Heart left ventricle (tissue), 16 donors: Measurements from ENCODE around the gene MAP3K21. TPM values are rescaled to one million over a fixed set of nuclear protein-coding genes. Genes with fewer than 3 reads are reported as not detected.

Experiments
- ATAC-seq, 4 donors: fragments of 200-7000 bp; cut with Tn5 transposase; one replicate each; pipeline ENCODE4 v1.9.1; 2020 to 2022; ENCODE audit warnings: moderate library complexity in 4 of 4, mild to moderate bottlenecking in 3 of 4, moderate number of reproducible peaks in 1 of 4
- DNase-seq, 5 donors: peaks; one replicate each; pipeline ENCODE4 v3.0.0-alpha.2; 2020
- H3K27ac ChIP-seq, 12 donors: fragments of 200-600 bp; sonication (generic) in 4 of 12; one replicate each; pipeline versions ENCODE4 v1.5.0 to v1.8.0; 2016 to 2022; ENCODE audit warnings: mild to moderate bottlenecking in 2 of 12
- H3K27me3 ChIP-seq, 9 donors: fragments of 200-600 bp; sonication (generic) in 2 of 9; one replicate each; pipeline versions ENCODE4 v1.5.1 to v1.8.0; 2016 to 2022; ENCODE audit warnings: mild to moderate bottlenecking in 3 of 9
- H3K36me3 ChIP-seq, 9 donors: fragments of 200-600 bp; sonication (generic) in 2 of 9; one replicate each; pipeline versions ENCODE4 v1.5.0 to v1.8.0; 2018 to 2022; ENCODE audit warnings: mild to moderate bottlenecking in 2 of 9
- H3K4me1 ChIP-seq, 12 donors: fragments of 200-600 bp; sonication (generic) in 4 of 12; one replicate each; pipeline versions ENCODE4 v1.5.0 to v1.8.0; 2016 to 2022; ENCODE audit warnings: mild to moderate bottlenecking in 3 of 12
- H3K4me3 ChIP-seq, 12 donors: fragments of 200-600 bp; sonication (generic) in 4 of 12; one replicate each; pipeline versions ENCODE4 v1.5.0 to v1.8.0; 2017 to 2022; ENCODE audit warnings: mild to moderate bottlenecking in 9 of 12, moderate library complexity in 4 of 12
- H3K9me3 ChIP-seq, 12 donors: fragments of 200-600 bp; sonication (generic) in 4 of 12; one replicate each; pipeline versions ENCODE4 v1.5.0 to v1.8.0; 2016 to 2022; ENCODE audit warnings: mild to moderate bottlenecking in 1 of 12
- CTCF ChIP-seq, 12 donors: fragments of 200-600 bp; sonication (generic) in 4 of 12; IDR thresholded peaks; one replicate each; pipeline versions ENCODE4 v1.5.0 to v1.8.0; 2018 to 2022; ENCODE audit warnings: antibody characterized with exemption in 12 of 12, mild to moderate bottlenecking in 5 of 12
- POLR2A ChIP-seq, 2 donors: fragments of 450-650 bp; IDR thresholded peaks; one replicate each; pipeline ENCODE4 v1.6.1; 2017; ENCODE audit warnings: antibody characterized with exemption in 2 of 2, mild to moderate bottlenecking in 2 of 2, moderate library complexity in 2 of 2
- WGBS, 4 donors: extraction: QIAGEN DNeasy Blood & Tissue Kit in 2 of 4; methylation state at CpG; one replicate each; pipeline versions ENCODE4 v1.1.5 to v1.1.7; 2013 to 2018; 5-methylcytosine and 5-hydroxymethylcytosine counted together
- intact Hi-C, 10 donors: fragments of 100-400 bp; cut with DNase I; formaldehyde crosslinking; loops; one replicate each; pipeline versions ENCODE4 v1.11.1 to v1.14.2; 2022
- polyA plus RNA-seq, 2 donors: library from polyadenylated mRNA; stranded (reverse); fragments of 200-250 nt; gene quantifications; one replicate each; pipeline ENCODE4 v1.2.3, GENCODE V29; 2013
- total RNA-seq, 9 donors: library from RNA; depleted of rRNA in 2 of 9; stranded (reverse); fragments of >200 nt in 2 of 9; fragmentation: NEBNext Ultra II Directional in 3 of 9; extraction: Animal tissue kit (Norgen Biotek cat#: 25700) in 3 of 9; gene quantifications; one replicate each; pipeline versions ENCODE4 v1.1.0 to v1.2.4, GENCODE V29; 2016 to 2023
- donor health status: ischemic (EF 13 %, LVEDD 7.1; RV severe dilation, severe dysfunction).
- donor health status: healthy with polysubstance abuse.
- donor health status: DM: no; HTN: yes; CAD: no.
- donor health status: DM: no; HTN: no; CAD: no.
- donor health status: ischemic (EF 25% LVEDD 6.9; RV normal size, moderate dysfunction).
- donor health status: ischemic (EF 25% LVEDD 5.7; RV mildly dilated, moderate dysfunction).
- donor health status: healthy.
- donor health status: DM: yes; HTN: yes; CAD: no.
- donor health status: ischemic (EF 35%, LVEDD 5.7; RV mildly dilated, moderate dysfunction).
- donor health status: nonischemic (EF 11% LVEDD 7.7; RV severe dilation, severe dysfunction).
- donor health status: DM: yes; HTN: yes; CAD: no.
- donor health status: PGD.
- donor health status: ischemic (EF 29% LVEDD 5.4; RV normal size, mild dysfunction).
- donor health status: nonischemic (EF 23%, LVEDD 6.1; RV moderate dilation, normal function).

Gene MAP3K21
- total and polyA plus RNA-seq, 11 donors, result 0.14 to 0.86 (median 0.23) TPM

- Histone ChIP-seq H3K9me3 (no peaks in the 10 kb centered on the region), H3K27me3 (peaks cover 0 to 28% (median 0%) of the 10 kb centered on the region in 9 donors), H3K36me3 (no peaks in the 10 kb centered on the region), H3K4me1 (peaks cover 0 to 6% (median 0%) of the 10 kb centered on the region in 12 donors), H3K4me3 (no peak overlapping the region), H3K27ac (no peak overlapping the region)
- no peak for ATAC-seq
- TF ChIP-seq POLR2A (IDR thresholded peaks at IDR 0.05), result no peak
- TF ChIP-seq CTCF (IDR thresholded peaks at IDR 0.05), result no peak
- WGBS, 4 donors, result 93 to 97% (median 94%) methylated on average over 2 of the region's 2 CpGs
- no peak for DNase-seq
- intact Hi-C loops, result no loop called here
Measured at GRCh38 chr1:233359905-233360304, 32.4 kb downstream of the MAP3K21 start.

GRCh38 chr1:233360525-233361102, 33.1 kb downstream of the MAP3K21 start:
- DNase-seq (no peak), ATAC-seq (no peak)
- no peaks in the 10 kb centered on the region for H3K36me3 ChIP-seq
- H3K9me3 ChIP-seq, result no peaks in the 10 kb centered on the region
- no peak overlapping the region for H3K27ac ChIP-seq
- H3K4me3 ChIP-seq, result no peak overlapping the region
- intact Hi-C loops, result no loop called here
- 76 to 82% (median 77%) methylated on average over 6 of the region's 6 CpGs for WGBS, 4 donors
- peaks cover 0 to 6% (median 0%) of the 10 kb centered on the region in 12 donors for H3K4me1 ChIP-seq
- TF ChIP-seq CTCF (IDR thresholded peaks at IDR 0.05) (no peak), POLR2A (IDR thresholded peaks at IDR 0.05) (no peak)
- peaks cover 0 to 28% (median 0%) of the 10 kb centered on the region in 9 donors for H3K27me3 ChIP-seq

GRCh38 chr1:233361876-233362275, 34.4 kb downstream of the MAP3K21 start:
- WGBS, 4 donors, result 50 to 67% (median 58%) methylated on average over 19 of the region's 19 CpGs
- no peaks in the 10 kb centered on the region for H3K36me3 ChIP-seq
- peaks cover 0 to 6% (median 0%) of the 10 kb centered on the region in 12 donors for H3K4me1 ChIP-seq
- peaks cover 0 to 28% (median 0%) of the 10 kb centered on the region in 9 donors for H3K27me3 ChIP-seq
- DNase-seq (no peak), ATAC-seq (no peak)
- H3K9me3 ChIP-seq, result no peaks in the 10 kb centered on the region
- no peak overlapping the region for H3K27ac ChIP-seq
- TF ChIP-seq CTCF (IDR thresholded peaks at IDR 0.05), result no peak
- TF ChIP-seq POLR2A (IDR thresholded peaks at IDR 0.05), result no peak
- no peak overlapping the region for H3K4me3 ChIP-seq
- intact Hi-C loops, result no loop called here

GRCh38 chr1:233362743-233363142, 35.2 kb downstream of the MAP3K21 start:
- no peak for ATAC-seq
- peaks cover 0 to 28% (median 0%) of the 10 kb centered on the region in 9 donors for H3K27me3 ChIP-seq
- H3K4me3 ChIP-seq, result no peak overlapping the region
- intact Hi-C loops, result no loop called here
- H3K4me1 ChIP-seq, result peaks cover 0 to 6% (median 0%) of the 10 kb centered on the region in 12 donors
- no peak for TF ChIP-seq POLR2A (IDR thresholded peaks at IDR 0.05)
- TF ChIP-seq CTCF (IDR thresholded peaks at IDR 0.05), result no peak
- no peaks in the 10 kb centered on the region for H3K9me3 ChIP-seq
- H3K27ac ChIP-seq, result no peak overlapping the region
- H3K36me3 ChIP-seq, result no peaks in the 10 kb centered on the region
- DNase-seq, result no peak
- WGBS, 4 donors, result 88 to 97% (median 94%) methylated on average over 1 of the region's 1 CpG
